H1 (cell line): ENCODE results near the gene CDKL1. TPM values are rescaled to one million over a fixed set of nuclear protein-coding genes. Genes with fewer than 3 reads are reported as not detected.

Experiments used
- polyA plus RNA-seq, 7 experiments: library from polyadenylated mRNA; depleted of rRNA in 3 of 7; stranded (reverse) in 5 of 7; unstranded in 2 of 7; fragments of >200 nt in 5 of 7; fragments of 200-250 nt in 2 of 7; gene quantifications; 1 replicate in 5 of 7; 2 replicates in 1 of 7; 4 replicates in 1 of 7; pipeline versions ENCODE4 v1.2.1 to v1.2.3, GENCODE V29; 2011 to 2013; ENCODE audit warnings: missing spikeins in 2 of 7, mixed read lengths in 2 of 7
- total RNA-seq: library from RNA; stranded (reverse); fragmentation: NEBNext Ultra II Directional; extraction: Animal tissue kit (Norgen Biotek cat#: 25700); gene quantifications from 2 replicates; pipeline ENCODE4 v1.2.1, GENCODE V29; 2021
- TF ChIP-seq, protein P1 (sequence below): fragments of 300-600 bp; sonication (generic); IDR thresholded peaks from 2 replicates; pipeline ENCODE4 v1.7.1; 2012; ENCODE audit warnings: low read length, moderate library complexity, mild to moderate bottlenecking, inconsistent platforms; ENCODE audit not compliant: insufficient replicate concordance

Gene CDKL1
- total and polyA plus RNA-seq, 2 of the 8 experiments (the other 6 are each of a cell fraction or from before 2014, with no cell fraction given): 1.2 to 2.2 TPM

DNA sequence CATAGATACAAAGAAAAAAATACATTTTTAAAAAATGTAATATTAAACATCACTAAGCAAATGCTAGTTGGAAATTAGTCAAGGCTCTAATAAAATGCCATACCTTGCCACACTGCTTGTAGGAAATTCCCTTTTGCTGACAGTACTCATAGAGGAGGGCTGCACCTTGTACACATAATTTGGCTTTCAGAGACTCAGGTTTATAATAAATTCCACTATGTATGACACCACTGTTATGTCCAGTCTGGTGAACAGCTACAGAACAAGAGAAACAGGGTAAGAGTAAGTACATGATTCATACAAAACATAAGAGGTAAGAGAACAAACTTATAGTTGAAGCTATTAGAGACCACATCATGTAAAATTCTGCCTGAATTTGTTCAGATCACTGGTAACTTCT, 94.8 kb downstream of the CDKL1 start (continued):
- TF ChIP-seq, protein P1, sequence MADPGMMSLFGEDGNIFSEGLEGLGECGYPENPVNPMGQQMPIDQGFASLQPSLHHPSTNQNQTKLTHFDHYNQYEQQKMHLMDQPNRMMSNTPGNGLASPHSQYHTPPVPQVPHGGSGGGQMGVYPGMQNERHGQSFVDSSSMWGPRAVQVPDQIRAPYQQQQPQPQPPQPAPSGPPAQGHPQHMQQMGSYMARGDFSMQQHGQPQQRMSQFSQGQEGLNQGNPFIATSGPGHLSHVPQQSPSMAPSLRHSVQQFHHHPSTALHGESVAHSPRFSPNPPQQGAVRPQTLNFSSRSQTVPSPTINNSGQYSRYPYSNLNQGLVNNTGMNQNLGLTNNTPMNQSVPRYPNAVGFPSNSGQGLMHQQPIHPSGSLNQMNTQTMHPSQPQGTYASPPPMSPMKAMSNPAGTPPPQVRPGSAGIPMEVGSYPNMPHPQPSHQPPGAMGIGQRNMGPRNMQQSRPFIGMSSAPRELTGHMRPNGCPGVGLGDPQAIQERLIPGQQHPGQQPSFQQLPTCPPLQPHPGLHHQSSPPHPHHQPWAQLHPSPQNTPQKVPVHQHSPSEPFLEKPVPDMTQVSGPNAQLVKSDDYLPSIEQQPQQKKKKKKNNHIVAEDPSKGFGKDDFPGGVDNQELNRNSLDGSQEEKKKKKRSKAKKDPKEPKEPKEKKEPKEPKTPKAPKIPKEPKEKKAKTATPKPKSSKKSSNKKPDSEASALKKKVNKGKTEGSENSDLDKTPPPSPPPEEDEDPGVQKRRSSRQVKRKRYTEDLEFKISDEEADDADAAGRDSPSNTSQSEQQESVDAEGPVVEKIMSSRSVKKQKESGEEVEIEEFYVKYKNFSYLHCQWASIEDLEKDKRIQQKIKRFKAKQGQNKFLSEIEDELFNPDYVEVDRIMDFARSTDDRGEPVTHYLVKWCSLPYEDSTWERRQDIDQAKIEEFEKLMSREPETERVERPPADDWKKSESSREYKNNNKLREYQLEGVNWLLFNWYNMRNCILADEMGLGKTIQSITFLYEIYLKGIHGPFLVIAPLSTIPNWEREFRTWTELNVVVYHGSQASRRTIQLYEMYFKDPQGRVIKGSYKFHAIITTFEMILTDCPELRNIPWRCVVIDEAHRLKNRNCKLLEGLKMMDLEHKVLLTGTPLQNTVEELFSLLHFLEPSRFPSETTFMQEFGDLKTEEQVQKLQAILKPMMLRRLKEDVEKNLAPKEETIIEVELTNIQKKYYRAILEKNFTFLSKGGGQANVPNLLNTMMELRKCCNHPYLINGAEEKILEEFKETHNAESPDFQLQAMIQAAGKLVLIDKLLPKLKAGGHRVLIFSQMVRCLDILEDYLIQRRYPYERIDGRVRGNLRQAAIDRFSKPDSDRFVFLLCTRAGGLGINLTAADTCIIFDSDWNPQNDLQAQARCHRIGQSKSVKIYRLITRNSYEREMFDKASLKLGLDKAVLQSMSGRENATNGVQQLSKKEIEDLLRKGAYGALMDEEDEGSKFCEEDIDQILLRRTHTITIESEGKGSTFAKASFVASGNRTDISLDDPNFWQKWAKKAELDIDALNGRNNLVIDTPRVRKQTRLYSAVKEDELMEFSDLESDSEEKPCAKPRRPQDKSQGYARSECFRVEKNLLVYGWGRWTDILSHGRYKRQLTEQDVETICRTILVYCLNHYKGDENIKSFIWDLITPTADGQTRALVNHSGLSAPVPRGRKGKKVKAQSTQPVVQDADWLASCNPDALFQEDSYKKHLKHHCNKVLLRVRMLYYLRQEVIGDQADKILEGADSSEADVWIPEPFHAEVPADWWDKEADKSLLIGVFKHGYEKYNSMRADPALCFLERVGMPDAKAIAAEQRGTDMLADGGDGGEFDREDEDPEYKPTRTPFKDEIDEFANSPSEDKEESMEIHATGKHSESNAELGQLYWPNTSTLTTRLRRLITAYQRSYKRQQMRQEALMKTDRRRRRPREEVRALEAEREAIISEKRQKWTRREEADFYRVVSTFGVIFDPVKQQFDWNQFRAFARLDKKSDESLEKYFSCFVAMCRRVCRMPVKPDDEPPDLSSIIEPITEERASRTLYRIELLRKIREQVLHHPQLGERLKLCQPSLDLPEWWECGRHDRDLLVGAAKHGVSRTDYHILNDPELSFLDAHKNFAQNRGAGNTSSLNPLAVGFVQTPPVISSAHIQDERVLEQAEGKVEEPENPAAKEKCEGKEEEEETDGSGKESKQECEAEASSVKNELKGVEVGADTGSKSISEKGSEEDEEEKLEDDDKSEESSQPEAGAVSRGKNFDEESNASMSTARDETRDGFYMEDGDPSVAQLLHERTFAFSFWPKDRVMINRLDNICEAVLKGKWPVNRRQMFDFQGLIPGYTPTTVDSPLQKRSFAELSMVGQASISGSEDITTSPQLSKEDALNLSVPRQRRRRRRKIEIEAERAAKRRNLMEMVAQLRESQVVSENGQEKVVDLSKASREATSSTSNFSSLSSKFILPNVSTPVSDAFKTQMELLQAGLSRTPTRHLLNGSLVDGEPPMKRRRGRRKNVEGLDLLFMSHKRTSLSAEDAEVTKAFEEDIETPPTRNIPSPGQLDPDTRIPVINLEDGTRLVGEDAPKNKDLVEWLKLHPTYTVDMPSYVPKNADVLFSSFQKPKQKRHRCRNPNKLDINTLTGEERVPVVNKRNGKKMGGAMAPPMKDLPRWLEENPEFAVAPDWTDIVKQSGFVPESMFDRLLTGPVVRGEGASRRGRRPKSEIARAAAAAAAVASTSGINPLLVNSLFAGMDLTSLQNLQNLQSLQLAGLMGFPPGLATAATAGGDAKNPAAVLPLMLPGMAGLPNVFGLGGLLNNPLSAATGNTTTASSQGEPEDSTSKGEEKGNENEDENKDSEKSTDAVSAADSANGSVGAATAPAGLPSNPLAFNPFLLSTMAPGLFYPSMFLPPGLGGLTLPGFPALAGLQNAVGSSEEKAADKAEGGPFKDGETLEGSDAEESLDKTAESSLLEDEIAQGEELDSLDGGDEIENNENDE: no peak
